Activated CD4-positive, alpha-beta T cell treated with anti-CD3 and anti-CD28 coated beads, Interleukin-2, Interleukin-4, amounts not matched to agents 100 ng/mL and 50 ng/mL, durations not matched to agents 16 hours and 8 hours (primary cell): ENCODE results near the gene CHI3L2.

Source experiments
- DNase-seq: peaks from one replicate; pipeline ENCODE4 v3.0.0-alpha.2; 2020; ENCODE audit warnings: low spot score

The CHI3L2 gene

DNA sequence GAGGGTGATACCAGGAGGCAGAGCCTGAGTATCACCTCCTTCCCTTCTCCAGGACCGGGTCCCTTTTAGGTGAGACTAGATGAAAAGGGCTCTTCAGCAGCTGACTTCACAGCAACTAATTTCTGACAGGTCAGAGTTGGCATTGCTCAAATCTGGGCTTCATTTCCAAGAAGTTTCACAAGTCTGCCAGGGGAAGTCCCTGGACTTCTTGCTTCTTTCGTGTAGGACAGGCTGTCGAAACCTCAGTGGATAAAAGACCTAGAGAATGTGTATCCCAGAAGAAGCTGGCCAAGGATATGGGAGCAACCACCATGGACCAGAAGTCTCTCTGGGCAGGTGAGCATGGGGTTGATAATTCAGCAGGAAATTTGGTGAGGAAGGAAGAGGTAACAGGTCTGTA, at the start of gene CHI3L2:
Gene CHI3L2 (plus strand): TSS at position 280 of the 400 bp plus-strand sequence. CDS start 17 bp downstream, at position 297.
- no peak for DNase-seq

DNA sequence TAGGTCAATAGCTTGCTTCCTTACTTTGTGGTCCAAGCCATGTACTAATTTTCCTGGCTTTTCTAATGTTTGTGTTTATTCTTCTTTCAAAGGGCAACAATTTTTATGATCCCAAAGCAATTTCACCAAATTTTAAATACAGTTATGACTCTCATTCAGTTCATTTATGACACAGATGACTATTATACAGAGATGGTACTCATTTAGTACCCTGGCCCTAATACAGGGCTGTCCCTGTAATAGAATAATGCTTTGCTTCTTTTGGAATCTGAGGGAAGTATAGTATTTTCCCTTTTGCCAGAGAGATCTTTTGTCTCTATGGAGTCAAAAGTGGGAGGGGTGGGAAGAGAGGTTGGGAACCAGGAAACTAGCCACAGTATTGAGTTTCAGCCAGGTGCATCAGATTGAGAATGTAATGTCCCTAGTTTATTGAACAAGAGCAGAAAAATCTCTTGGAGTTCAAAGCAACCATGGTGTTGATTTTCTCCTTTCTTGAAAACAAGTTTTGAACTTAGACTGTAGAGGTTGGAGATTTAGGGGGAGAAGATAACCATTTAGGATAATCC, 47.5 kb upstream of the CHI3L2 start:
- DNase-seq, result no peak

- no peak for DNase-seq
These were observed 45.5 kb upstream of the CHI3L2 start for GRCh38 chr1:111182052-111182451.

- DNase-seq, result no peak
These were observed 44.0 kb upstream of the CHI3L2 start for GRCh38 chr1:111183308-111184069.

DNA sequence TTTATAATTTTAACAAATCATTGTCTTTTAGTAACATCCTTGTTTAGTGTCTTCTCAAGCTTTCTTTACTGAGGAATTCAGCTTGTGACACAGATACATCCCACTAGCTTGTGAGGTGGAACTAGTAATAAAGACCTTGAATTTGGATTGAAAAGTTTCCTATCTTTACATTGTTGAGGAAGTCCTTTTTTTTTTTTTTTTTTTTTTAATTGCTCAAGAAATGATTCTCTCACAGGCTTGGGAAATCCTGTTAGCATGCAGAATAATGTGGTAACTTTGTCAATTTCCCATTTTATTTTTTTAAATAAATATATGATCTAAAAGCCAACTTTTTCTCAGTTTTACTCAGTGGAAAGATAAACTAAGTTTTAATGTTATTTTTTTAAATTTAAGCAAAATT, 42.9 kb upstream of the CHI3L2 start:
- no peak for DNase-seq

GRCh38 chr1:111190931-111191451, 36.5 kb upstream of the CHI3L2 start:
- DNase-seq, result no peak

GRCh38 chr1:111191496-111191895, 36.0 kb upstream of the CHI3L2 start:
- DNase-seq, result no peak

GRCh38 chr1:111192074-111192473, 35.4 kb upstream of the CHI3L2 start:
- no peak for DNase-seq

GRCh38 chr1:111192658-111193519, 34.6 kb upstream of the CHI3L2 start:
- peak; percentile 37 for DNase-seq

- no peak for DNase-seq
These were observed 33.6 kb upstream of the CHI3L2 start for GRCh38 chr1:111193712-111194480.

DNA sequence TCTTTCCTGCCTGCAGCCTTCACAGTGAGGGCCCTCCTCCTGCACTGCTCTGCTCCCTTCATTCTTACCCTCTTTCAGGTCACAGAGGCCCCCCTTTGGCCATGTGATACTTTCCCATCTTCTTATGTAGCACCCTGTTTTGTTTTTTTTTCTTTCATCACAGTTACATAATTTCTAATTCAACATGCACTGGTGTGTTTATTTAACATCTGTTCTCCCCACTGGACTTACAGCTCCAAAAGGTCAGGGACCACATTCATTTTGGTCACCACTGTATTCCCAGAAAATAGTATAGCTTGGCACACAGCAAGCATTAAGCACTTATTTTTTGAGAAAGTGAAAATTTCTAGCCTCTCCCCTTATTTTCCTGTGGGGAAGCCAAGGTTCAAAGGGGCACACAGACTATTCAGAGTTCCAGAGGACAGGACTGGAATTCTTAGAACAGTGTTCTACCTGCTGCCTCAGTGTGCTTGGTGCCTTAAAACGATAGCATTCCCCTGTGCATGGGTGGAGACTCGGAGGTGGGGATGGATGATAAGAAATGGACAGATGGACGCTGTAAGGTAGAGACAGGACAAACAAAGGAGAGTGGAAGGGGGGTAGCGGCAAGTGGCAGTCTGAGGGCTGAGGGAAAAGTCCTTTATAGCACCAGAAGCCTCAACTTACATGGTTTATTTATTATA, 32.4 kb upstream of the CHI3L2 start:
- DNase-seq, result no peak

DNA sequence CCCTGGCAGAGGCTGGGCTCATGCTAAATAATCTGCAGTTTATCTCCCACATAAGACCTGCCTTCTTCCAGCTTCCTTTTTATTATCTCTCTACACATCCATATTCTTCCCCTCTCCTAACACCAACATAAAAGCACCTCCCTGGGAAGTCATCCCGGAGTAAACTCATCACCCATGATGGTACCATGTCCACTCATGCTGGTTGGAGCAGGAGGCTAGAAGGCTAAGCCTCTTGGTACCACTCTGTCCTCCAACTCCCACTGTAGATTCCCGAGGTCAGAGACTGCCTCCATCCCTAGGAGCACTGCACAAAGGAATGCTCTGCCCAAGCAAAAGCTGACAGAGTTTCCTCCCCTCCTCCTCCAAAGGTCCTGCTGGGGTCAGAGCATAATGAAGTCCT, 31.3 kb upstream of the CHI3L2 start:
- DNase-seq, result no peak

DNA sequence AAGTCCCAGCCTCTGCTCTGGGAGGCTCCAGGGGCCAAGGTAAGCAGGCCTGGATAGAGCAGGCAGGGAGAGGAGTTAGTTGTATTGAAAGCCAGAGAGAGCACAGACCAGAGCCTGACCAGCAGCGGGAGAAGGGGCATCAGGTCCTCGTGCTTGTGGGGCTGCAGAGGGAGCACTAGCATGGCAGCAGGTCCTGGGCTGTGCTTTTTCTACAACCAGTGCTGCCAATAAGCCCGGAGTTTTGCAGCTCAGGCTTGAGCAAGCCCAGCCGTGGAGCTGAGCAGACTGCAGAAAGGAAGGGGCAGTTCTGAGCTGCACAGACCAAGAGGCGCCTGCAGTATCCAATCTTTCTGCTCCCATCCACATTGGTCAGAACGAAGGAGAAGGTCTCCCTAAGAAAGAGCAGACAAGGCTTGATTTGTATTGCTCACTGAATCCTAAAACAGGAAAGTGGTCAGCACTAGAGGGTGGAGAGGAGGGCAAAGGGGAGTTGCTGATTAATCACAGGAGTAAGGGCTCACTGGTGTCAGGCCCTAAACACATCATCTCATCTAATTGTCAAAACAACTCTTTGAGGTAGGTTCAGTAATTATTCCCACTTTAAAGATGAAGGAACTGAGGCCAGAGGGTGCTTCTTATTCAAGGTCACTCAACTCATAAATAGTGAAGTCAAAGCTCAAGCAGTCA, 29.8 kb upstream of the CHI3L2 start:
- peak; percentile 70 for DNase-seq

DNA sequence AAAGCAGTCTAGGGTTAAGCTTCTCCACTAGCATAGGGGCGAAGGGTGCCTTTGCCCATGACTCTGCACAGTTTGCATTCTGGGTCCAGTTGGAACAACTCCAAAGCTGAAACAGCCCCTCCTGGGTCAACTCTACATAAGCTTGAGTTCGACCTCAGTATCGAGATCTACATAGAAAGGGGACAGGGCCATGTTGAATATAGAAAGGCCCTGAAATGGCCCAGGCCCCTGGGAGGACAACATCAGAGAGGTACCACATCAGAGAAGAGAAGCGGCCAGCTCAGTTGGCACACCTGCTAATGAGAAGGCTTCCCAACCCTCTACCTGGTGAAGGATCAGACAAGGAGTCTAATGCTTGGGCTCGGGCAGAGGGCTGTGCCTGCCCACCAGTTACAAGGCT, 28.7 kb upstream of the CHI3L2 start:
- DNase-seq, result no peak

DNA sequence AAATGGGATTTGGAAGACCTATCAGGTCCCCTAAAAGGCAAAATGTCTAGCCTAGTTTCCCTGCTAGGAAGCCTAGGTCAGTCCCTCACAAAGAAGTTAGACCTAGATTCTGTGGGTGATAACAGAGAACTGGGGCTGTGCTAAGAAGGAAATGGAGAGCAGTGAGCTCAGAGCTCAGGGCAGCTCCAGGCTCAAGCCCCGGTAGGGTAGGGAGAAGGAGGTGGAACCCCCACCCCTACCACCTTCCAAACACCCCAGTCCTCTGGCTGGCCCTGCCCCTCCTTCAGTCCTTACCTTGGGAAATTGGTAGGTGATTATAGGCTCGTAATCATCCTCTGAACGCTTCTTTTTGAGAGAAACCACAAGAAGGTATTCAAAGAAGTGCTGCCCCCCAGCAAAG, 28.2 kb upstream of the CHI3L2 start:
- no peak for DNase-seq

- peak; percentile 84 for DNase-seq
These were observed 27.4 kb upstream of the CHI3L2 start, which contains the start of gene DENND2D for GRCh38 chr1:111199881-111200801. DENND2D (minus strand) TSS chr1:111200646; CDS start chr1:111200459, 187 bp downstream.

- DNase-seq, result no peak
These were observed 26.7 kb upstream of the CHI3L2 start for GRCh38 chr1:111200802-111201161.

DNA sequence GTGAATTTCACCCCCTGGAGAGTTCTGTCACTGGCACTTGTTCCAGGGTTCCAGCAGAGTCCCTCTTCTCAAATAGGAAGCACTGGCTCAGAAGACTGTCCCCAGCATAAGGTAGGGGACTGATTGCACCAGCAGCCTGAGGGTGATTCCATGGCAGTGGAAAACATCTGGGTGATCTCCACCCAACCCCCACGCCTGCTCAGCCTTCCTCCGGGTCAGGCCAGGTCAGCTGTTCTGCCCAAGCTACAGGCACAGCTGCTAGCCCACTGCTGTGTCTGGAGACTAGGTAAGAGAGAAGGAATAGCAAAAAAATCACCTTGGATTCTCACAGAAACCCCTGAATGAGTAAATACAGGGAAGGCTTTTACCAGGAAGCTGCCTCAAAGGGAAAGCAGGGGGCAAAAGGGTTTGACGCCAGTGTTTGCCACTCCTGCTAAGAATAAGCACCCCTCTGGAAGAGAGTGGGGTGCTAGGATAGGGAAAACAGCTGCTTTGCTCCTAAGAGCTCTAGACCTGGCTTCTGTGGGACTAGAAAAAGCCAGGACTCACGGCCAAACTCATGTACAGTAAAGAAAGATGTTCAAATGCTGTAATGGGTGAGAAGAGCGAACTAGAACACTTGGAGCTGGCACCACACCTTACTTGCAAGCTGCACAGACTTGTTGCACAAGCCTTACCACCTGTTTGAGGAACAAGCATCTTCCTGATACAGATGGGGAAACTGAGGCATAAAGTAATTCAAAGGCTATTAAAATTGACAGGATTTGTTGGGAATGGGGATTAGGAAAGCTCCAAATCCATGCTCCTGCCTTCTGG, 26.0 kb upstream of the CHI3L2 start:
- no peak for DNase-seq

DNA sequence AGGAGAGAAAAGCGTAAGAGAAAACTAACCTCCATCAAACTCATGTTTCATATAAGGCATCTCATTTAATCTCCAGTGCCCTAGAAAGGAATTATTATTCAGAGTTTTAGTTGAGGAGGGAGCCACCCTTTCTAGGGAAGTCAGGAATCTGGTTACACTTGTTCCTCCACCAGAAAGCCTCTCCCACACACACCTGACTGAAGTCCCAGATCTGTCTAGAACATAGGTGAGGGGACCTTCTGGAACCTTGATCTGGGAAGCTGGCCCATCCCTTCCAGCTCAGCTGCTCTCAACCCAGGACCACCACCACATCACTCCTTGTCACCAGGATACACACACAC, 25.2 kb upstream of the CHI3L2 start:
- no peak for DNase-seq
